ENCODE data around the gene PGBD5. TPM values are rescaled to one million over a fixed set of nuclear protein-coding genes. Genes with fewer than 3 reads are reported as not detected.

The PGBD5 gene
- total RNA-seq, 2 donors from 2014 or later: 2.6 to 4.3 TPM

- no peak overlapping the region for H3K4me3 ChIP-seq
- no peak for TF ChIP-seq POLR2A (IDR thresholded peaks at IDR 0.05)
- H3K27ac ChIP-seq: peak overlapping the region in 2 of 4 donors; percentile 52 to 60
- peaks cover 3 to 7% of the 10 kb centered on the region in 2 donors for H3K36me3 ChIP-seq (replicated peaks in 1 of 2; ENCODE audit: insufficient read depth in 1 of 2, low read depth in 2 of 2)
- H3K9me3 ChIP-seq: no peaks in the 10 kb centered on the region
- intact Hi-C loops (cut with DNase I): no loop called here
- H3K27me3 ChIP-seq: no peaks in the 10 kb centered on the region
- 83 to 86% methylated on average over 16 to 20 of the region's 20 CpGs for WGBS, 2 donors
- ATAC-seq: no peak
- no peak for DNase-seq
- H3K4me1 ChIP-seq: peaks cover 42% of the 10 kb centered on the region
Observed at GRCh38 chr1:230271300-230272035, 154.7 kb downstream of the PGBD5 start.

- Histone ChIP-seq H3K36me3 (replicated peaks in 1 of 2; ENCODE audit: insufficient read depth in 1 of 2, low read depth in 2 of 2) (peaks cover 4 to 10% of the 10 kb centered on the region in 2 donors), H3K27me3 (no peaks in the 10 kb centered on the region), H3K27ac (peak overlapping the region; percentile 6 to 60 (median 46)), H3K9me3 (no peaks in the 10 kb centered on the region), H3K4me1 (peaks cover 45% of the 10 kb centered on the region), H3K4me3 (no peak overlapping the region)
- no peak for DNase-seq
- 38 to 40% methylated on average over 14 of the region's 14 CpGs for WGBS, 2 donors
- no peak for TF ChIP-seq CTCF (IDR thresholded peaks at IDR 0.05)
- no peak for TF ChIP-seq POLR2A (IDR thresholded peaks at IDR 0.05)
- no peak for ATAC-seq
- intact Hi-C loops (cut with DNase I): no loop called here
Observed at GRCh38 chr1:230270559-230271281, 155.4 kb downstream of the PGBD5 start.

- Histone ChIP-seq H3K4me3 (no peak overlapping the region), H3K9me3 (no peaks in the 10 kb centered on the region), H3K27ac (peak overlapping the region; percentile 6 to 60 (median 46)), H3K36me3 (replicated peaks in 1 of 2; ENCODE audit: insufficient read depth in 1 of 2, low read depth in 2 of 2) (peaks cover 8 to 15% of the 10 kb centered on the region in 2 donors), H3K27me3 (no peaks in the 10 kb centered on the region), H3K4me1 (peaks cover 45% of the 10 kb centered on the region)
- no peak for DNase-seq
- TF ChIP-seq POLR2A (IDR thresholded peaks at IDR 0.05) (no peak), CTCF (IDR thresholded peaks at IDR 0.05) (no peak)
- WGBS, 2 donors: 92 to 95% methylated on average over 1 of the region's 1 CpG
- ATAC-seq: no peak
- intact Hi-C loops (cut with DNase I): no loop called here
Observed at GRCh38 chr1:230270185-230270558, 156.0 kb downstream of the PGBD5 start.

DNA sequence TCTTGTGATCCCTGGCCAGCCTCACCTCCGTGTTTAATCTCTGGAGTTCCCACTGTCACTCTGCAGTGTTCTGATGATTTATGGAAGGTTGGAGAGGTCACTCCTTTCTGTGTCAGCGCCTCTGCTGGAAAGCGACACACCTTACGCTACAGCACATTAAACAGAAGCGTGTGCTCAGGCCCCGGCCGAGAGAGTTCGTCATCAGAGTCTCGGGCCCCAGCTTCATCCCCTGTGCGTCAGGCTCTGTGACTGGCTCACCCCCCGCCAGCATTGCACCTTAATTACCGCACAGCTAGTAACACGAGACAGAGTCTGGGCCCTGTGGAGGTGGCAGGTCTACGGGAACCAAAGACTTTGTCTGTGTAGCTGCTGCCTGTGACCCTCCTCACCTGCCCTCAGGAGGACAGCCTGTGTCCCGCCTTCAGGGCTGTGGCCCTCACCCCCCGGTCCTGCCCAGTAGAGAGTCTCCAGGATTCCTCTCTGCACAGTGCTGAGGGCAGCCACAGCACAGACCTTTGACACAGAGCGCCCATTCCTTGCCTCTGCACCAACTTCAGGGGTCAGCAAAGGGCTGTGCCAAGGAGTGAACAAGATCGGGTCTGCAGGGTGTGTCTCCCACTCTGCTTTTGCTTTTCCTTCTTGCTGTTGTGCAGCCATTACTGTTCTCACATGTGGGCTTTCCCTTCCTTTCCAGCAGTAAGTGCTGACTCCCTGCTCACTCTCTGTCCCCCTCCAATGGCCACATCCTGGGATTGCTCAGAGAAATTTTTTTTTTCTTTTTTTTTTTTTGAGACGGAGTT is 157.6 kb downstream of the PGBD5 start:
- TF ChIP-seq POLR2A (IDR thresholded peaks at IDR 0.05) (peak in 1 of 3 donors; percentile 12), CTCF (IDR thresholded peaks at IDR 0.05) (peak; percentile 16 to 95 (median 68))
- WGBS, 2 donors: 67 to 72% methylated on average over 13 to 19 of the region's 19 CpGs

More for the DNA sequence above, 157.6 kb downstream of the PGBD5 start:
- no peaks in the 10 kb centered on the region for H3K9me3 ChIP-seq
- intact Hi-C loops (cut with DNase I): no loop called here
- no peak overlapping the region for H3K4me3 ChIP-seq
- H3K27ac ChIP-seq: peak overlapping the region; percentile 46 to 80 (median 67)
- DNase-seq (peak; percentile 50 to 67 (median 63)), ATAC-seq (peak; percentile 80)
- H3K4me1 ChIP-seq: peaks cover 45% of the 10 kb centered on the region
- no peaks in the 10 kb centered on the region for H3K27me3 ChIP-seq
- H3K36me3 ChIP-seq (replicated peaks in 1 of 2; ENCODE audit: insufficient read depth in 1 of 2, low read depth in 2 of 2): peaks cover 13 to 17% of the 10 kb centered on the region in 2 donors
